IPS-NIHi7 (cell line): ENCODE measurements around the gene HCFC1.

Experiments used
- DNase-seq: peaks from one replicate; pipeline ENCODE4 v3.0.0; 2012; ENCODE audit warnings: mixed read lengths; ENCODE audit errors: extremely low spot score

HCFC1 gene

DNA sequence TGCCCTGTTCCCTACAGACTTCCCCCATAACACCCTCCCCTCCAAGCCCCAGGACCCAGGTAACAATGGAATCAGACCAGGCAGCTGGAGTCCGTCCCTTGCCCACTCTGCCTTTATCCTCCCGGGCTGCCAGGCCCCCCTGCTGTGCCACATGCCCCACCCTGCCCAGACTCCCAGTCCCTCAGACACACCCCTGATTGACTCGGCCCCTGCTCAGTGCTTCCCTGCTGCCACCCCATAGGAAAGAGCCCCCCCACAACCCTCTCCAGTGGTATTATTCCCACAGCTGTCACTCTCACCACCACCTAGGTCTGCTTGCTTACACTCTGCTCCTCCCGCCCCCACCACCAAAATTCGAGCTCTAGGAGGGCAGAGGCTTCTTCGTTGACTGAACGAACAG, 32.0 kb downstream of the HCFC1 start:
- DNase-seq, result no peak

DNA sequence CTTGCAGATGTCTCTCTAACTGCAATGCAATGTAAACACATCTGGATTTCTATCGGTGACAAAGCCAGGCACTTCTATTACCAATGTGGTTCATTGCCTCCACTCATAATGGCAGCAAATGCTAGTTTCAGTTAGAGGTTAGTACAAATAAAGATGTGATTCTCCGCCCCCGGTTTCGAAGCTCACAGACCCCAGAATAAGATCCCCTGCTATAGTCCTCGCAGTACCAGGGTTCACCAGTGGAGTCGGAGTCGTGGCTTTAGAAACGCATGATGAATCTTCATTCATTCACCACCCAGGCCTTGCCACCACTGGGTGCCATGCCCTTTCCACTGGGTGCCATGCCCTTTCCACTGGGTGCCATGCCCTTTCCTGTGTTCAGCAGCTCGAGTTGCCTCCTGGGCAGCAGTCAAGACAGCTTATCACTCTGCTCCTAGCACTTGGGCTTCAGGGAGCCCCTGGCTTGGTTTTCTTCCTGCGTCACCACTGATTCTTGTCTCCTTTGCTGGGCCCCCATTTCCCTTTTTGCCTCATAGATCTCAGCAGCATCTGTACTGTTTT, 33.3 kb downstream of the HCFC1 start:
- DNase-seq, result no peak

DNA sequence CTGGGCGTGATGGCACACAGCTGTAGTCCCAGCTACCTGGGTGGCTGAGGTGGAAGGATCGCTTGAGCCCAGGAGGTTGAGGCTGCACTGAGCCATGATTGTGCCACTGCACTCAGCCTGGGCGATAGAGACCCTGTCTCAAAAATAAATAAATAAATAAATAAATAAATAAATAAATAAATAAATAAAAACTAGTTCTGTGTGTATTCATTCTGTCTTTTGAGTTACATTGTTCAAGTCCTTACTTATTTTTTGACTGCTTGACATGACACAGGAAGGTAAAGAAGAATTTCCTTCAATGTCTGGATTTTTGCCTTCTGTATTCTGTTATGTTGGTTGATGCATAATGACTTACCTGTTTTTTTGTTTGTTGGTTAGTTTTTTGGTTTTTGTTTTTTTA, 34.6 kb downstream of the HCFC1 start:
- DNase-seq, result no peak

DNA sequence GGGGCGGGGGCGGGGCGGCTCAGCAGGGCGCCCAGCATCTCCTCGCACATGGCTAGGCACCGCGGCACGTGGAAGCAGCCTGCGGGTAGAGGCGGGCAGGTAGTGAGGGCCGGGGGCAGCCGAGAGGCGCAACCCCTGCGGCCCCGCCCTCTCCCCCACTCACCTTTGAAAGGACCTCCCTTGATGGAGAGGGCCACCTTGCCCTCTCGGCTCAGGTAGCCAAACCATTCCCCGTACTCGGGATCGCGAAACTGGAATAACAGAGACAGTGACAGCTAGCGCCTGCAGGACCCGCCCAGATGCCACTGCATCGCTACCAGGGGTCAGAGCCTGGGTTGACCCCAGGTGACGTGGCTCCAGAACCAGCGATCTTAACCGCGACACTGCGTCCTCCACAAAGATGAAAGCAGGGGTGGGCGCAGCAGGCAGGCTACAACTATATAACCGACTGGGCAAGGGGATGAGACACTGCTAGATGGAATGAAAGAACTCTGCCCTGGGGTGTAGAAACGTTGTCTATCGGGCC, 36.2 kb downstream of the HCFC1 start:
- no peak for DNase-seq

DNA sequence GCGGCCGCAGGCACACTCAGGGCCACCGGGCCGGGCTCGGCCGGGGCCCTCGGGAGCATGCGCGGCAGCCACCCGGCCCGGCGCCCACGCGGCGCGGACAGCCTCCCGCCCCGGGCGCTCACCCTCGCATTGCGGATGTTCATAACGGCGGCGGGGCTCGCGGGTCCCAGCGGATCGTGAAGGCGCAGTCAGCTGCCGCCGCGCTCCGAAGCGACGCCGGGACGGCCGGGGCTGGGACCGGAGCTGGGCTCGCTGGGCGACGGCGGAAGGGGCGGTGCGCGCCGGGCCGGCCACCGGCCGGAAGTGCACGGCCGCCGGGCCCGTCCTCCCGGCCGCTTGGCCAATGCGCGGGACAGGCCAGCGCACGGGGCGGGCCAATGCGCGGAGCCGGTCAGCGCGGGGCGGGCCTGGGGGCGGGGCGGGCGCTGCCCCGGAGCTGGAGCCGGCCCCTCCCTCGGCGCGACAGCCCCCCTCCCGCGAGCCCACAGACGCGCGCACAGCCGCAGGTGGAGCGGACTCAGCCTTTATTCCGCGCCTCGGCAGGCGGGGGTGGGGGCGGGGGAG, 36.8 kb downstream of the HCFC1 start, which contains the start of gene NAA10:
TSS of gene NAA10 (minus strand) at position 276 of the 564 bp plus-strand sequence. CDS start at position 143, 133 bp downstream.
- peak; percentile 78 for DNase-seq

DNA sequence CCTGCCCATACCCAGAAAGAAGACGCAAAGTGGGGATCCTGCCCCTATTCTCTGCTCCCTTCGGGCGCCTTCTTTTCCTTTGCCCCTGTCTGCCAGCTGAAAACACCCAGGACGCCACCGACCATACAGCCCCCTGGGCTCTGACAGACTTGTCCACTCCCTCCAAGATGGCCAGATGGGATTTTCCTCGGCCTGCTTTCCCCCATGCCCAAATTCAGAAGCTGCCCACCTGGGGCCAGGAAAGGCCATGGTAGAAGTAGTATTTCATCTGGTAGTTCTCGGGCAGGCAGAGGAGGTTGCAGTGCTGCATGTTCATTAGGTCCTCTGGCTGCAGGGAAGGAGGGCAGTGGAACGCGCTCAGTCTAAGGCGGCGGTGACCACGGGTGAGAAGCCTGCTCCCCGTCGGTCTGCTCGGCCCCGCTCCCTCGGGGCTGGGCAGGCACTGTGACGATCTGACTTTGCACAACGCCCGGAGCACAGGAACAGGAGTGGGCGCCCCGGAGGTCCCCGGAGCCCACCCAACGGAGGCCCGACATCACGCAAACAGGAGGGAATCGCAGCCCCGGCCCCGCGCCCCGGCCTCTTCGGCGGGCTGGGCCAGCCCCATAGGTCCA, 37.4 kb downstream of the HCFC1 start:
- no peak for DNase-seq

DNA sequence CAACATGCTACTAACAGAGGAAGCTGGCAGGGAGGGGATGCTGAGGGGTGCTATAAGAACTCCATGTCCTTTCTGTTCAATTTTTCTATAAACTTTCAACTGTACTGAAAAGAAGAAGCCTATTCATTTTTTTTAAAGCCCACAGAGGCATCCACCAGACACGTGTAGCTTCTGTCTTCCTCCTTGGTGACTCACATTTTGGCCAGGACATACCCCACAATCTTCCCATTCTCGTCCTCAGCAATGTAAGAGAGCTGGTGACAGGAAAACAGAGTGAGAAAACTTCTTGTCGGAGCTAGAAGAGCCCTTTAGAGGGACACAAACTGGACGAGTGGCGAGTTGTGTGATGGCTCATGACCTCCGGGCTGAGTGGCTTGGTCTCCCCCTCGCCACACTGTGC, 37.9 kb downstream of the HCFC1 start:
- DNase-seq, result no peak

DNA sequence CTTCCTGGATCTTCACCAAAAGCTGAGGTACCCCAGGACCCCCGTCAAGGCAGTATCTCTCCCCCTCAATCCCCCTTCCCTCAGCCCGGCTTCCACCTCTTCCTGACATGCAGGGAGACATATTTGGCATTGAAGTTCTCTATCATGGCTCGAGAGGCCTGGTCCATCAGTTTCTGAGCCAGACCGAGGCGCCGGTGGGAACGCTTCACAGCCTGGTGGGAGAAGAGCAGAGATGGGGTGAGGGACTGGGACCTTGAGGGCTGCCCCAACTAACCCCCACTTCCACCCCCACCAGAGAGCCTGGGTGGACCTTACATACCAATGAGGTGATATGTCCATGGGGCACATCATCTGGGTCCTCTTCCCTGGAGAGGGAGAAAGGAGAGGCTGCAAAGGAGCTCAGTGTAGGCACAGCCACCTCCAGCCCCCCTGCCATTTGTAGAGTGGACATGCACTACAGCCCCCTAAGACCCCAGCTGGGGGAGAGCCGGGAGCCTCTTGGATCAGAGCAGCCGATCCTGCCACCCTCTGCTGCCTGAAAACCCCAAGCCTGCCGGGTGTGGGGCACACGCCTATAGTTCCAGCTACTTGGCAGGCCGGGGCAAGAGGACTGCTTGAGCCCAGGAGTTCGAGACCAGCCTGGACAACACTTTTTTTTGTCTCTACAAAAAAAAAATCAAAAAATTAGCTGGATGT, 39.2 kb downstream of the HCFC1 start:
- no peak for DNase-seq

DNA sequence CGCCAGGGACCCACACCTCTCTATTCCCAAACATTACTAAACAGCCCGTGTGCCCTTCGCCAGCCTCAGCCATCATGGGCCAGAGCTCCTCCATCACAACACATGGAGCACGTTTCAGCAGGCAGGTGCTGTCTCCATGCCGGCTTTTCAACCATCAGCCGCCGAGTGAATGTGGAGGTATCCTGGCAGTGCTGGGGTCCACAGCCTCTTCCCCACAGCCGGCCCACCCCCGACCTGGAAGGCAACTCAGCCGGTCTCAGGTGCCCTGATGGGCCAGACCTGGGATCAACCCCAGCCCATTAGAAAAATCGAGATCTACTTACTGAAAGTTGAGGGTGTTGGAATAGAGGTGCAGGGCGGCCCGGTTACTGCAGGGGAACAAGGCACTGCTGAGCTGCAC, 39.9 kb downstream of the HCFC1 start:
- no peak for DNase-seq

DNA sequence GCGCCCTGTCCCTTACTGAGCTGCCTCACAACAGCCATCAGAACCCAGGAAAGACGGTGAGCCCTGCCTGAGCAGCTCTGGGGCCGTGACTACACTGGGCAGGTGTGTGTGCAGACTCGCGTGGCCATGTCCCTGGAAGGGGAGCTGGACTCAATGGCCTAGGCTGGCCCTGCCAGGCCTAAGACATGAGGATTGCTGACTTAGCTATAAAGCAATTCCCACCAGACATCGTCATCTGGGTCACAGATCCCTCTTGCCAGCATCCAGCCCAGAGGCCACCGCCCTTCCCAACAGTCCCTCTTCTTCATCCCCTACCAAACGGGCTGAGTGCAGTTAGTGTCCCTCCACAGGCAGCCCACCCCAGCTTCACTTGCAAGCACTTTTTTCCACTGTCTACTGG, 40.5 kb downstream of the HCFC1 start:
- no peak for DNase-seq

DNA sequence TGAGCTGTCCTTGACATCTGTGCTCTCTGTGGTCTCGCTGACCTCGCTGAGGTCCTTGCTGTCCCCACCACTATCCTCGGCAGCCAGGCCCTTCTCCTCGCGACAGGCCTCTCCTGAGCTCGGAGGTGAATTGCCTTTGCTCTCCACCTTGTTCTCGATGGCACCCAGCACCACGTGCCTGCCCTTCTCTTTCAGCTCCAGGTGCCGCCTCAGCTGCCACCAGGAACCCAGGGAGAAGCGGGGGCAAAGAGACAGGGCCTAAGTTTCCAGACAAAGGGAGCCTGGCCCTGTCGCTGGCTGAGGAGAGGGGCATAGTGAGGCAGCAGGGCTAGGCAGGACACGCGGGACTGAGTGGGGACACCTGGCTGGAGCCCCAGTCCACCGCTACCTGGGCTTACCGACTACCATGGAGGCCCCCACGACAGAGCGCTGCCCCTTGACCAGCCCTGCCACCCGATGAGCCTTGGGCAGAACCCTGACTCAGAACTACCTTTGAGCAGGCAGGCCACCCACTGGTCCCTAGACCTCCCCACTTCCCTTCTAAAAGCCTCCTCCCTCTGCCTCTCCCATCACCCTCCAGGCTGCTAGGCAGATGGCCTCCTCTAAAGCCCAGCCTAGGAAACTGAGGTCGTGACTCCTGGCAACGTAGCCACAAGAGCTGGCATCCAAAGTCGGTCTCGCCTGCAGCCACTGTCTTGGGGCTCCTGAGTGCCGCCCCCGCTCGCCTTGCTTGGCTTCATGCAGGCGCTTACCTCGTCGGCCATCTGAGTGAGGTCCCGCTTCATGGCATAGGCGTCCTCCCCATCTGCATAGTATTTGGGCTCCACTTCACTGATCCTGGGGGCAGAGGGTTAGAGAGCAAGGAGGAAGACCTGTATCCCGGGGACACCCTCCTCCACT, 41.4 kb downstream of the HCFC1 start:
- no peak for DNase-seq

DNA sequence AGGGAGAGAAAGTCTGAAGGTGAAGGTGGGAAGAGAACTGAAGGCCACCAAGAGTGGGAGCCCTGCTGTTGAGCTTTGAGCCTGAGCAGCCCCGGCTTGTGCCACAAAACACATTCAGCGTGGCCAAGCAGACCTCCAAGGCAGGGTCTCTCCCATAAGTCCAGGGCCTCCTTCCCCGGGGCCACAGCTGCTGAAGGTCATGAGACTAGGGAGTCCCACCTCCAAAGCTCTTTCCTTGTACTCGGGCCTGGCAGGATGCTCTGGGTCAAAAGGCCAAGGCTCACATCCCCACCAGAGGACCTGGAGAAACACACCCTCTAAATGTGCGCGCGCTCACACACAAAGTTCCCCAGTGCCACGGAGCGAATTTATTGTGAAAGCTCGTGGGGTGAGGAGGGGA, 42.0 kb downstream of the HCFC1 start:
- DNase-seq, result no peak

DNA sequence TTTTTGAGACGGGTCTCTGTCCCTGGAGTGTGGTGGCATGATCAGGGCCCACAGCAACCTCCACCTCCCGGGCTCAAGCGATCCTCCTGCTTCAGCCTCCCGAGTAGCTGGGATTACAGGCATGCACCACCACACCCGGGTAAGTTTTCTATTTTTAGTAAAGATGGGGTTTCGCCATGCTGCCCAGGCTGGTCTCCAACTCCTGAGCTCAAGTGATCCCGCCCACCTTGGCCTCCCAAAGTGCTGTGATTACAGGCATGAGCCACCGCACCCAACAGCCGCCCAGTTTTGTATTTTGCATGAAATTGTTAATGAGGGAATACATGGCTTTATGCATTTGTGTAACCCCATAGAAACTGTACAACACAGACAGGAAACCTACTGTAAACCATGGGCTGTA, 42.8 kb downstream of the HCFC1 start:
- DNase-seq, result no peak

DNA sequence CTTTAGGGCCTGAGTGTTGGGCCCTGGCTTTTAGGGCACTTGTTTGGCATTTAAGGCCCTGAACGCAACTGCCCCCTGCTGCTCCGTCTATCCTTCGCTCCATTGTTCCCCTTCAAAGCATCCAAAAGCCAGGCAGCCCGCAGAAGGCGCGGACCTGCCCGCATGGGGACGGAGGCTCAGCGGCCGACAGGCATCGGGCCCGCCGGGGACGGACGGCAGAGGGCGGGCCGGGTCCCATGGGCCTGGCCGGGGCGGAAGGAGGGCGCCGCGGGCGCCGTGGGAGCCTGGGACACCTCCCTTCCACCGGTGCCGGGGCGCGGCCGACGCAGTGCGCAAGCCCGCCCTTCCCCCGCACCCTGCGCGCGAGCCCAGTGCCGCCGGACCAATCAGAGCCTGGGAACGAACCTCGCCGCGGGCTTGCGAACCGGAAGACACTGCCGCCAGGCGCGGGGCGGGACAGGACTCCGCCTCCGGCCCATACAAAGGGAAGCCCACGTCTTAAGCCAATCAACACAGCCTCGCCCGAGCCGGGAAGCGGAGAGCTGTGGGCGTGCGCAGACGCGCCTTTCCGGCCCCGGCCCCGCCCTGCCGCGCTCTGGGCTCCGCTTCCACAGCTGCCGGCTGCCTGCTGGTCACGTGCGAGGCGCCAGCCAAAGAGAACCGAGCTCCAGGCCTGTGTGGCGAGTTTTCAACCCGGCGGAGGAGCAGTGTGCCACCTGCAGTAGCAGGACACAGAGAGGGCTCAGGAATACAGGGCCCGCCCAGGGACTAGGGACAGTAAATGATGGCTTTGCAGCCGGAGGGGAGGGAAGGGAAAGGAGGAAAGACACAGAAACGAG, 43.5 kb downstream of the HCFC1 start:
- DNase-seq, result peak; percentile 87

DNA sequence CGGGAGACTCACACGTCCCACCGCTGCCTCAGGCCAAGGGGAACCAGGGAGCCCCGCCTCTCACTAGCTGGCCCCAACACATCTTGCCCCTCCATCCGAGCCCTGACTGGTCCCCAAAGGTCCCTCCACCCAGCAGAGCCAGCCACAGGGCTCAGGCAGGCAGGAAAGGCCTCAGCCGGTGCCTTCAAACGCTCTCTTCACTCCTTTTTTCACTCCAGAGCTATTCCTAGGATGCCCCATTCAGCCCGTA, 44.0 kb downstream of the HCFC1 start:
- no peak for DNase-seq

DNA sequence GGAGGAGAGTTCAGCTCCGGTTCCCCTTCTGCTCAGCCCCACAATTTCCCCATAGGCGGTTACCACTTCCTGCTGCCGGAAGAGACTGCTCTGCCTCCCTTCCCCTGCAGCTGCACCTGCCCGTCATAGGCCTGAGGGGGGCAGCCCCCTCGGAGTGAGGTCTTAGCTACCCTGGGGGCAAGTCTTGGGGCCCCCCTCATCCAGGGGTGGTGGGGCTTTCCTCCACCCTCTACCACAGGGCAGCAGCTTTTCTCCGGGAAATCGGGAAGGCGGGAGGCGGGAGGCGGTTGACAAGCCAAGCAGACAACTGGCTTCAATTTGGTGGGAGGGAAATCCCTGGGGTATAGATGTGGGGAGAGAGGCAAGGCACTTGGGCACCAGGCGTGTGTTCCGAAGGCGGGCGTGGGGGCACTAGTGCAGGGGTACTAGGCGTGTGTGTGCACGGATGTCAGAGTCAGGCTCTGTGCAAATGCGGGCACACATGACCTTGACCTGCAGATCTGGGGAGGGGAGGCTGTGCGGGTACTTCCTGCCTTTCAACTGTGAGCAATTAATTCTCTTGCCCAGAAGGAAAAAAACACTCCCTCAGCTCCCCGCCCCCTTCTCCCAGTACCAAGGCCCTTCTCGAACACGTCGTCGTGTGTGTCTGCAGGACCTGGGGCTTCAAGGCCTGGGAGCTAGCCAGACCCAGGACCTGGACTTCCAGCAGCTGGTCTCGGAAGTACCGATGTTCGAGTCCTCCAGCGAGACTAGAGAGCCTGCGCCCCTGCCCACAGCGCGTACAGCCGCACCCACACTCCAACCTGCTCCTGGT, 44.6 kb downstream of the HCFC1 start:
- no peak for DNase-seq

DNA sequence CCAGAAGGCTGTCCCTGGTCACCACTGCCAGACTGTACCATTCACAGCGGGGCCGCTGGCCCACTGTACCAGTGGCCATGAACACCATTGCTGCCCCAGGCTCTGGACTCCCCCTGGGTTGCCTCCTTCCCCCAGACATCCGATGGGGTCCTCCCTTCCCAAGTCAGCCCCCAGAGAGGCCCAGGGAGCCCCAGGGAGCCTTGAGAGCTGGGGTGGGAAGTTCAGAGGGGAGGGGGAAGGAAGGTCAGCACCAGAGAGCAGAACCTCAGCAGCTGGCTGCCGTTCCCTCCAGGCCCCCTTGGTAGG, 45.1 kb downstream of the HCFC1 start:
- DNase-seq, result no peak

DNA sequence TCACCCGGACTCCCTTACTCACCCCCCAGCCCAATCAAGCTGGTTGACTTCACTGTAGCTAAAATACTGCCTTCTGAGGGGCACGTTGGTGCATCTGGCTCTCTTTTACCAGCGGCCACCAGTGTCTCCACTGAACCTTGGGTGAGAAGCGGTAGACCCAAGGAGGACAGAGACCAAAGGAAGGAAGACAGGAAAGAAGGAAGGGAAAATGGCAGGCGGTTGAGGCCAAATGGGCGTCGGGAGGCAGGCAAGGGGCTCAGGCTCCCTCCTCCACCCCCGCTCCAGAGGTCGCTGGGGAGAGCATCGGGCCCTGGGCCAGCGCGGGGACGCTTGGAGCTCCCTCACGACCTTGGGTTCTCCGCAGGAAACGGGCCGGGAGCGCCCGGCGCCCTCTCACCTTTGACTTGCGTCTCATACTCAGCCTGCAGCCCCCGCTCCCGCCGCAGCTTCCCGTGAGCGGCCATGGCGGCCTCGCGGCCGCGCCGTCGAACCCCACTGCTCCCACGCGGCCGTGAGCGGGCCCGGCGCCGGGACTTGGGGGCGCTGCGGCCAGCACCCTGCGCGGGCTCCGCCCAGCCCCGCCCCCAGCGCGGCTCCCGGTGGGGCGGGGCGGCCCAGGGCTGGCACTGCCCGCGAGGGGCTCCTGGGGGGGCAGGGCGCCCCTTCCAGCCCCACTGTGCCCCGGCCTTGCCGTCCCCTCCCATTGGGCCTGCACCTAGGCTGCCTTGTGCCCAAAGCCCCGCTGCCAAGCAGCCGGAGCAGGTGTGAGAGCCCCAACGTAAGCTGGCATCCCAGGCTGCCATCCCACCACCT, 45.7 kb downstream of the HCFC1 start, which contains the start of gene ARHGAP4:
TSS of gene ARHGAP4 (minus strand) at position 526 of the 813 bp plus-strand sequence. CDS start at position 464, 62 bp downstream.
- DNase-seq, result no peak

DNA sequence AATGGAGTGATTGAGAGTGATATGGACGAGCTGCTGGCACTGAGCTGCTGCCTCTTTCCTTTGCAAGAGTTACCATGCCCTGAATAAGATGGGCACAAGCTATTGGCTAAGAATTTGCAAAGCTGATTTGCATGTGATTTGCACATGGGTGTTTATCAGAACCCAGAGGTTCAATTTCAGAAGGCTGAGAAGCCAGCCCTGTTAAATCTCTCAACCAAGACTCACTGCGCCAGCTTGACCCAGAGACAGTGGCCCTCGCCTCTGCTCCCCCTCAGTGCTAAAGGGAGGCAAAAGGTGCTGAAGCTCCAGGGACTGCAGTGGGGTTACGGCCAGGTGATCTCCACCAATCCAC, 46.3 kb downstream of the HCFC1 start:
- no peak for DNase-seq
